ENCODE results near the gene ITPK1.

DNA sequence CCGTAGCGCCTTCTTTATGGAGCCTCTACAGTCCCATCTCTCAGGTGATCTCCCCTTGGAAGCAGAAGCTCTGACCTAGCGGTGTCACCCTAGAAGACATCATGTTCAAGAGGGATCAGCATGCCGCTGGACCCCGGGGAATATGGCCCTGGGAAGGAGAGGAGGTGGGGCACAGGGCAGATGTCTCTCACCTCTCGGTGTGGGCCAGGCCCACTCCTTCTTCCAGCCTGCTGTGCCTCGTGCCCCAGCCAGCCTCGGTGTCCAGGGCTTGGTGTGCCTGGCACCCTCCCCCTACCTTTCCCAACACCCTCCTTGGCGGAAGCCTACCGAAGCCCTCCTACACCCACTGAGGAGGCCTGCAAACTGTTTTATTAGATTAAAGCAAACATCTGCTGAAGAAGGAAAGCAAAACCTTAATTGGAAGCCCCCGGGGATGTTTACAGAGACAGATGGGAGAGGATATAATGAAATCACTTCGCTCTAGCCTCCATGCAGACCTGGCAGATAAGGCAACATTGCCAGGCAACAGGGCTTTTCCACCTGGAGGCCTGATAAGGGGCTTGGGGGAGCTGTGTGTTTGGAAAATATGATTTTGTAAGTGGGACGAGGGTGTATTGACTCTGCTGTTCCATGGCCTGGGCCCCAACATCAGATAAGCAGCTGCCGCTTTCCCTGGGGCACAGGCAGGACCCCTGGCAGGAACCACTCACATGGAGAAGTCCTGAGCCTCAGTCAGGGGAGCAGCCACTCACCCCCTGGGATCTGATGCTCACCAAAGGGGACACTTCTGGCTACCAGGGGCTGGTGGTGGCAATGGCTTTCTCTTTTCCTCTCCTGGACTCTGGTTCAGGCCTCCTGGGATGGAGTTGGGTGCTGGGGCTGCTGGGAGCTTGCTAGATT lies 198.4 kb downstream of the ITPK1 start:
- TF ChIP-seq, protein P1, sequence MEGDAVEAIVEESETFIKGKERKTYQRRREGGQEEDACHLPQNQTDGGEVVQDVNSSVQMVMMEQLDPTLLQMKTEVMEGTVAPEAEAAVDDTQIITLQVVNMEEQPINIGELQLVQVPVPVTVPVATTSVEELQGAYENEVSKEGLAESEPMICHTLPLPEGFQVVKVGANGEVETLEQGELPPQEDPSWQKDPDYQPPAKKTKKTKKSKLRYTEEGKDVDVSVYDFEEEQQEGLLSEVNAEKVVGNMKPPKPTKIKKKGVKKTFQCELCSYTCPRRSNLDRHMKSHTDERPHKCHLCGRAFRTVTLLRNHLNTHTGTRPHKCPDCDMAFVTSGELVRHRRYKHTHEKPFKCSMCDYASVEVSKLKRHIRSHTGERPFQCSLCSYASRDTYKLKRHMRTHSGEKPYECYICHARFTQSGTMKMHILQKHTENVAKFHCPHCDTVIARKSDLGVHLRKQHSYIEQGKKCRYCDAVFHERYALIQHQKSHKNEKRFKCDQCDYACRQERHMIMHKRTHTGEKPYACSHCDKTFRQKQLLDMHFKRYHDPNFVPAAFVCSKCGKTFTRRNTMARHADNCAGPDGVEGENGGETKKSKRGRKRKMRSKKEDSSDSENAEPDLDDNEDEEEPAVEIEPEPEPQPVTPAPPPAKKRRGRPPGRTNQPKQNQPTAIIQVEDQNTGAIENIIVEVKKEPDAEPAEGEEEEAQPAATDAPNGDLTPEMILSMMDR (IDR thresholded peaks at IDR 0.05): no peak
- TF ChIP-seq POLR2A (IDR thresholded peaks at IDR 0.05): no peak
